ENCODE data around the gene DDX10. TPM values are rescaled to one million over a fixed set of nuclear protein-coding genes. Genes with fewer than 3 reads are reported as not detected.

The DDX10 gene
- total RNA-seq, 1 experiment from 2014 or later, result 48.3 TPM

- H2BK120ac ChIP-seq (ENCODE audit: low read depth, low read length, poor library complexity, severe bottlenecking), result no peak overlapping the region
- DNase-seq, result no peak
- H3K14ac ChIP-seq (ENCODE audit: insufficient read depth, low read length), result no peak overlapping the region
- H3K4me1 ChIP-seq (ENCODE audit: insufficient read depth, low read length), result 0 out of 2 replicates have a peak, but pooled peaks cover 4% of the 10 kb centered on the region
- H3K18ac ChIP-seq (ENCODE audit: insufficient read length, low read depth, low read length), result no peak overlapping the region
- H3K23ac ChIP-seq (ENCODE audit: insufficient read length, low read depth, low read length), result no peak overlapping the region
- H3K23me2 ChIP-seq (ENCODE audit: insufficient read length, low read depth, low read length, poor library complexity, severe bottlenecking), result no peaks in the 10 kb centered on the region
- H2BK12ac ChIP-seq (ENCODE audit: insufficient read length, low read depth, low read length), result no peak overlapping the region
- H2BK5ac ChIP-seq (ENCODE audit: insufficient read length, low read length), result no peak overlapping the region
- H2AFZ ChIP-seq (ENCODE audit: low read length), result no peak overlapping the region
- WGBS (ENCODE audit: extremely low coverage, insufficient read length, low lambda C conversion rate), result no CpG with 5 or more reads among the region's 1 CpG
- Mint-ChIP-seq H3K27me3 (ENCODE audit: low read depth) (no peaks in the 10 kb centered on the region), H3K9me3 (no peaks in the 10 kb centered on the region), H3K4me3 (no peak overlapping the region), H3K27ac (no peak overlapping the region), H3K4me1 (peaks cover 3 to 4% of the 10 kb centered on the region in 2 experiments), H3K36me3 (ENCODE audit: insufficient read depth in 1 of 3, low read depth in 3 of 3) (peaks cover 0 to 15% (median 12%) of the 10 kb centered on the region in 3 experiments; a peak in 4 of 7 replicates)
- no peak overlapping the region for H4K91ac ChIP-seq (ENCODE audit: insufficient read length, low read depth, low read length)
- no peak for TF ChIP-seq CTCF (conservative IDR thresholded peaks at IDR 0.05)
- no peak overlapping the region for H3K4me2 ChIP-seq (ENCODE audit: insufficient read depth, insufficient read length, low read length)
- H3T11ph ChIP-seq (ENCODE audit: low read length), result no peak overlapping the region
- no peaks in the 10 kb centered on the region for H3K79me2 ChIP-seq (ENCODE audit: insufficient read depth, low read length)
- H4K8ac ChIP-seq (replicated peaks; ENCODE audit: insufficient read length, low read depth, low read length), result no peak overlapping the region
- H3K56ac ChIP-seq (ENCODE audit: insufficient read length, low read depth, low read length), result no peak overlapping the region
- no peak overlapping the region for H2BK15ac ChIP-seq (ENCODE audit: low read depth, low read length)
- H3K9ac ChIP-seq (ENCODE audit: extremely low read depth, insufficient read length, low read length), result no peak overlapping the region
- H3K9me3 ChIP-seq (ENCODE audit: control insufficient read depth, low read depth, low read length), result no peaks in the 10 kb centered on the region
- H3K27me3 ChIP-seq (ENCODE audit: insufficient read depth, low read length), result no peaks in the 10 kb centered on the region
- no peak overlapping the region for H4K5ac ChIP-seq (ENCODE audit: insufficient read length, low read depth, low read length)
- no peaks in the 10 kb centered on the region for H4K20me1 ChIP-seq (ENCODE audit: control insufficient read depth, insufficient read depth, insufficient read length)
- no peak overlapping the region for H3K4ac ChIP-seq (ENCODE audit: low read depth, low read length)
- H2BK20ac ChIP-seq (ENCODE audit: low read depth, low read length, poor library complexity, severe bottlenecking), result no peak overlapping the region
- H3K79me1 ChIP-seq (ENCODE audit: insufficient read depth, low read depth, low read length, poor library complexity, severe bottlenecking), result no peaks in the 10 kb centered on the region
- no peak overlapping the region for H3K27ac ChIP-seq (ENCODE audit: insufficient read length, low read depth, low read length)
- H2AK5ac ChIP-seq (ENCODE audit: insufficient read length, low read length), result no peak overlapping the region
These were observed 274.3 kb downstream of the DDX10 start for GRCh38 chr11:108939135-108939534.
